ENCODE measurements around the gene TMEM191B. TPM values are rescaled to one million over a fixed set of nuclear protein-coding genes. Genes with fewer than 3 reads are reported as not detected.
A peak's percentile ranks its signal among the peaks of the same experiment; 100 is the strongest.
"Not testable (repeated sequence)": the region's sequence is repeated elsewhere in the genome, so short reads cannot be mapped to it uniquely, and the experiment has no call there.

The TMEM191B gene
- total RNA-seq, 2 experiments from 2014 or later = 4.4 to 5.2 TPM

GRCh38 chr22:18543400-18543799 lies 15.8 kb downstream of the TMEM191B start:
- ATAC-seq (ENCODE audit: low read depth); DNase-seq; H3K4me1 Mint-ChIP-seq; H3K27ac Mint-ChIP-seq; H3K9me3 Mint-ChIP-seq; POLR2A ChIA-PET; H3K36me3 Mint-ChIP-seq; H3K4me3 Mint-ChIP-seq; H3K27me3 Mint-ChIP-seq: not testable (repeated sequence)

DNA sequence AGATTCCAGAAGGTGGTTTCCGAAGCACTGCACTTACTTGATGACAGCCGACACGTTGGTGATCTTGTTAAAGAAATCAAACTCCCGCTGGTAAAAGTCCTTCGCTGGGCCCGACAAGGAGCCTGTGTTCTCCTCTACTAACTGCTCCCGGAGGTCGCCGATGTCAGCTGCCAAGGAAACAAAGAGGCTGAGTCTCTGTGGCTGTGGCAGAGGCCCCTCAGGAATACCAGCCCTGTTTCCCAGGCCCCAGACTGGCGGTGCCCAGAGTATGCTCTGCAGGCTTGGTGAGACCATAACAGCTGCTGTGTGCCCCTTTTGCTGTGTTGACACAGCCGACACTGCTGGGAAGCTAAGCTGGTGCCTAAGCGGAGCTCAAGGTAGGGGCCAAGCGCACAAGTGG lies 17.0 kb downstream of the TMEM191B start:
- POLR2A ChIA-PET; H3K4me1 Mint-ChIP-seq; DNase-seq; H3K27ac Mint-ChIP-seq; H3K27me3 Mint-ChIP-seq; H3K9me3 Mint-ChIP-seq; ATAC-seq (ENCODE audit: low read depth); H3K4me3 Mint-ChIP-seq; H3K36me3 Mint-ChIP-seq: not testable (repeated sequence)

DNA sequence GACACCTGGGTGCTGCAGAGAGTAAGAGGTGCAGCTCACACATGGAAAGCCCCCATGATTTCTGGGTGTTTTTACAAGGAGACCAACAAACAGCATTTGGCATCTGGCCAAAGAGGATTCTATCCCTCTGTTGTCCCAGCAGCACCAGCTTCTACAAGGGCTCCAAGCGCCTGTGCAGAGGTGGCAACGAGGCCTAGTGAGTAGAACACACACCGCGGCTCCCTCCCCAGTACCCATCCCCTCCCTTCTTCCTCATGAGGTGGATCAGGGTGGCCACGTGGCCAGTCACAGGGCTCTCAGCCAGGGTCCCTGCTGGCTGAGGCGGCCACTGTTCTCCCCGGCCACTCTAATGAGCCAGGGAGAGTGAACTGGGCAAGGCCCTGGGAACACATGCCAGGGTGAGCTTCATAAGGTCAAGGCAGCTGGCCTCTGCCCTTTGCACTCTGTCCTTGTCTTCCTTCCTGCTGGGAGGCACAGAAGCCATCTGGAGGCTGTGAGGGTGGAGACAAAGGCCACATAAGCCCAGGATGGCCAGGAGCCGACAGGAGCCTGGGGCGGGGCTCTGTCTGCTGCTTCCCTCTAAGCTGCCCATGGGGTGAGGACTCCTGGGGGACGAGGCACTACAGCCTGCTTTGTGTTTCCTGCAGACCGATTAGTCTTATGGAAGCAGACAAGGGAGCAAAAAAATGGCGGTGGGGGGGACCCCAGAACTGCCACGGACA lies 22.0 kb downstream of the TMEM191B start:
- H3K4me3 Mint-ChIP-seq; POLR2A ChIA-PET; H3K9me3 Mint-ChIP-seq; H3K27ac Mint-ChIP-seq; H3K4me1 Mint-ChIP-seq; DNase-seq; ATAC-seq (ENCODE audit: low read depth); H3K36me3 Mint-ChIP-seq; H3K27me3 Mint-ChIP-seq: not testable (repeated sequence)

DNA sequence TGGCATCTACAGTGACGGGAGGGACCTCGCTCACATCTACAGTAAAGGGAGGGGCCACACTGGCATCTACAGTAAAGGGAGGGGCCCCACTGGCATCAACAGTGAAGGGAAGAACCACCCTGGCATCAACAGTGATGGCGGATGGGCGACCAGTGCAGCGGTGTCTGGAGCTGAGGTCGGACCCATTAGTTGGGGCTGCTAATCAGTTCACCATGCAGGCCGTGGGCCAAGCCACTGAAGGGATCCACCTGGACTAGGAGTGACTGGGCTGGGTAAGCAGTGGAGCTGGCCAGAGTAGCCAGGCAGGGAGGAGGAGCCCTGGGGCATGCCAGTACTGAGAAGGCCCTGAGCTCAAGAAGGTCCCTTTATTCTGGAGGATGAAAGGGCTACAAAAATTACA lies 23.4 kb downstream of the TMEM191B start:
- ATAC-seq (ENCODE audit: low read depth); H3K4me1 Mint-ChIP-seq; H3K9me3 Mint-ChIP-seq; H3K4me3 Mint-ChIP-seq; DNase-seq; H3K27me3 Mint-ChIP-seq; H3K27ac Mint-ChIP-seq; POLR2A ChIA-PET; H3K36me3 Mint-ChIP-seq: not testable (repeated sequence)

- H3K4me1 Mint-ChIP-seq; H3K27ac Mint-ChIP-seq; H3K9me3 Mint-ChIP-seq; H3K4me3 Mint-ChIP-seq; DNase-seq; H3K27me3 Mint-ChIP-seq; ATAC-seq (ENCODE audit: low read depth); POLR2A ChIA-PET; H3K36me3 Mint-ChIP-seq: not testable (repeated sequence)
These were observed 25.4 kb downstream of the TMEM191B start for GRCh38 chr22:18552839-18553597.

DNA sequence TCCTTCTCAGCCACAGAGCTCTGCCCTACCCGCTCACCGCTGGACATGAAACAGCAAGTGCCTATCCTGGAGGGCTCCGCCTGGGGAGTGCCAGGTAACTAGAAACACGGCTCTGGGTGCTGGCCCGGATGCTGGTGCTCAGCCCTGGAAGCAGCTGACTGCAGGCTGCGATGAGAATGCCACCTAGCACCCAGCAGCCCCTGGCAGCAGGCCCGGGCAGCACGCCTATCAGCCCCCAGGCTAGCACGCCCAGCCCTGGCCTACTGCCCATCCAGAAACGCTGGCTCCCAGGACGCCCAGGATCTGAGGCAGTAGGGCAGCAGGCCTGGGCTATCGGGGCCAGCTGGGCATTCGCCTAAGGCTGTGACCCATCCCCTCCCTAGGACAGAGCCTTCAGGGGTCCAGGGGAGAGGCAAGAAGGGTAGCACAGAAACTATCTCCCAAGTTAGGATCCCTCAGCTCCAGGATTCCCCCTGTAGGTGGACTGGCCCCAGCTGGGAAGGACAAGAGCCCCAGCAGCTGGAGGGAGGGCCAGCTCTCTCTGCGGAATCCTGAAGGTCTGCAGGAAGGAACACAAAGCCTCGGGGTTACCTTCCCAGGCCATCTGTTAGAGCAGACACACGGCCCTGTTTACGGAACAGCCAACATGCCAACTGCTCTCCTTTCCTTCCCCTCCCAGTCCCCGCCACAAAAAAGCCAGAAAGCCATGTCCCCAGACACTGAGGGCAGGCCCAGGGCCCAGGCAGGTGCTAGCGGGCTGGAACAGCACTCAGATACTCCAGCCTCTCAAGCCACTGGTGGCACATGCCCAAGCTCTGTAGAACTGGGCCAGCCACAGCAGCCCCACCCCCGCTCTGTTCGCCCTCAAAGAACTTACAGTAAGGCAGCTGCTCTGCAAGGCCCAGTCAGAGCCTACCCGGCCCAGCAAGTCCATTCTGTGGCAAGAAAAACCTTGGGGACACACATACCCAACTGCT lies 27.0 kb downstream of the TMEM191B start:
- POLR2A ChIA-PET; ATAC-seq (ENCODE audit: low read depth); DNase-seq; H3K27ac Mint-ChIP-seq; H3K27me3 Mint-ChIP-seq; H3K4me3 Mint-ChIP-seq; H3K4me1 Mint-ChIP-seq; H3K36me3 Mint-ChIP-seq; H3K9me3 Mint-ChIP-seq: not testable (repeated sequence)

- H3K4me3 Mint-ChIP-seq; H3K4me1 Mint-ChIP-seq; H3K27ac Mint-ChIP-seq; ATAC-seq (ENCODE audit: low read depth); POLR2A ChIA-PET; H3K9me3 Mint-ChIP-seq; H3K27me3 Mint-ChIP-seq; DNase-seq; H3K36me3 Mint-ChIP-seq: not testable (repeated sequence)
These were observed 30.9 kb downstream of the TMEM191B start for GRCh38 chr22:18558516-18558915.

- H3K9me3 Mint-ChIP-seq; ATAC-seq (ENCODE audit: low read depth); POLR2A ChIA-PET; H3K36me3 Mint-ChIP-seq; H3K27ac Mint-ChIP-seq; H3K4me1 Mint-ChIP-seq; H3K27me3 Mint-ChIP-seq; H3K4me3 Mint-ChIP-seq; DNase-seq: not testable (repeated sequence)
These were observed 31.3 kb downstream of the TMEM191B start for GRCh38 chr22:18558939-18559338.

DNA sequence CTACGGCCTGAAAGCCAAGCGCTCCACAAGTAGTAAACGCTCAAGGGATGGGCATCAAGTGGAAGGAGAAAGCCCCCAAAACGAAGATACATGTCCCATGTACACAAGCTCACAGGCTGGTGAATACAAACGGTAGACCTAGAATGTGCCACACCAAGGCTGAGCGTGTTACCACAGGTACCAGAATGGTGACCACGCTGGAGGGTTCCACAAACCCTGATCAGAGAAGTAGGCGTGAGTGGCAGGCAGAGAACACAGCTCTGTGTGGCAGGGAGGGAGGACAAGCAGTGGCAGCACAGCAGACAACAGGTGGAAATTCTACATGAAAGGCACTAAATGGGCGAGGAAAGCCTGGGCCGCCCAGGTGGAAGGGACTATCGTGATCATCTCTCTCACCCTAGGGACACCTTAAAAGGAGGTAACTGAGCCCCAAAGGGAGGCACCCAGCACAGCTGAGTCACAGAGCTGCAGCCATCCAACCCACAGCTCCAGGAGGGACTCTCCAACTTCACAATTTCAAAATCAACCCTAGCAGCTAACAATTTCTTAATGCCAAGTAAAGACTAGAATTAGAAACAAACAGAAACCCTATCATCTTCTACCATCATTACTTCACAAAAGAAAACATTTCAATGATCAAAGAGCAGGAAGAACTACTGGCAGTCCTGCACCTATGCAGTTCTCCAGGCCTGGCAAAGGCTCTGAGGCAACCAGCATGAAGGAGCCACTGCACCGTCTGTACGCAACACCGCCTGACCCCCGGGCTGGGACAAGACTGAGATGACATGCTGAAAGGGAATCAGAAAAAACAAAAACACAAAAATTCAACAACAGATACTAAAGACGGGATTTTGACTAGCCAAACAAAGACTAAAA lies 32.7 kb downstream of the TMEM191B start:
- H3K36me3 Mint-ChIP-seq, H3K9me3 Mint-ChIP-seq, H3K27ac Mint-ChIP-seq, POLR2A ChIA-PET, DNase-seq, H3K27me3 Mint-ChIP-seq, H3K4me1 Mint-ChIP-seq, H3K4me3 Mint-ChIP-seq: not testable (repeated sequence)
- ATAC-seq (ENCODE audit: low read depth) = peak; percentile 62

- not testable (repeated sequence) for ATAC-seq (ENCODE audit: low read depth); H3K27me3 Mint-ChIP-seq; H3K36me3 Mint-ChIP-seq
These were observed 43.1 kb downstream of the TMEM191B start for GRCh38 chr22:18570509-18571246.

GRCh38 chr22:18573483-18574164 lies 46.0 kb downstream of the TMEM191B start:
- H3K4me3 Mint-ChIP-seq; H3K36me3 Mint-ChIP-seq; H3K9me3 Mint-ChIP-seq; POLR2A ChIA-PET; H3K4me1 Mint-ChIP-seq; H3K27me3 Mint-ChIP-seq; H3K27ac Mint-ChIP-seq; ATAC-seq (ENCODE audit: low read depth); DNase-seq: not testable (repeated sequence)

More at GRCh38 chr22:18570509-18571246, 43.1 kb downstream of the TMEM191B start:
- H3K4me3 Mint-ChIP-seq, H3K9me3 Mint-ChIP-seq, H3K27ac Mint-ChIP-seq, DNase-seq, H3K4me1 Mint-ChIP-seq, POLR2A ChIA-PET: not testable (repeated sequence)

DNA sequence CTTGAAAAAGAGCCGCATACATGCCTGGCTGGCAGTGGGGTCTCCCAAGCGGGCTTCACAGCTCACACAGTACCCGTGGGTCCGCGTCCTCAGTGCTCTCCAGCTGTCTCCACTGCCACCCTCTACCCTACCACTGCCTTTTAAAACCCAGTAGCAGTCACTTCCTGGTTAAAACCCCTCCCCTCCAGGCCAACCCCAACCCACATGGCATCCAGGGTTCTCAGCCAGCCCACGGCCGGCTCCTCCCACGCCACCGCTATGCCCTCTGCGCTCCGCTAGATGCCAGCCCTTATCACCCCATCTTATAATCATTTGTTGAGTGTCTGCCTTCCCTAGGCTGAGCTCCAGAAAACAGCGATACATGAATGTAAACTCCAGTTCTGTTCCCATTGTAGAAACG lies 47.0 kb downstream of the TMEM191B start:
- H3K4me3 Mint-ChIP-seq, H3K9me3 Mint-ChIP-seq, DNase-seq, H3K36me3 Mint-ChIP-seq, POLR2A ChIA-PET, H3K27me3 Mint-ChIP-seq, H3K27ac Mint-ChIP-seq, H3K4me1 Mint-ChIP-seq: not testable (repeated sequence)
- peak; percentile 69 for ATAC-seq (ENCODE audit: low read depth)

All from activated naive CD8-positive, alpha-beta T cell treated with anti-CD3 and anti-CD28 coated beads, Interleukin-2, amount 10 ng/mL, durations not matched to agents 7 days and 5 days (primary cell).